ENCODE measurements around the gene C22orf23.

C22orf23 gene

GRCh38 chr22:37905534-37906363 lies 47.7 kb downstream of the C22orf23 start, which contains the start of gene MICALL1:
TSS of gene MICALL1 (plus strand) at chr22:37906297. CDS start at chr22:37906423, 126 bp downstream.
- DNase-seq (ENCODE audit: low spot score), result peak; percentile 67
- FAIRE-seq, result no peak

DNA sequence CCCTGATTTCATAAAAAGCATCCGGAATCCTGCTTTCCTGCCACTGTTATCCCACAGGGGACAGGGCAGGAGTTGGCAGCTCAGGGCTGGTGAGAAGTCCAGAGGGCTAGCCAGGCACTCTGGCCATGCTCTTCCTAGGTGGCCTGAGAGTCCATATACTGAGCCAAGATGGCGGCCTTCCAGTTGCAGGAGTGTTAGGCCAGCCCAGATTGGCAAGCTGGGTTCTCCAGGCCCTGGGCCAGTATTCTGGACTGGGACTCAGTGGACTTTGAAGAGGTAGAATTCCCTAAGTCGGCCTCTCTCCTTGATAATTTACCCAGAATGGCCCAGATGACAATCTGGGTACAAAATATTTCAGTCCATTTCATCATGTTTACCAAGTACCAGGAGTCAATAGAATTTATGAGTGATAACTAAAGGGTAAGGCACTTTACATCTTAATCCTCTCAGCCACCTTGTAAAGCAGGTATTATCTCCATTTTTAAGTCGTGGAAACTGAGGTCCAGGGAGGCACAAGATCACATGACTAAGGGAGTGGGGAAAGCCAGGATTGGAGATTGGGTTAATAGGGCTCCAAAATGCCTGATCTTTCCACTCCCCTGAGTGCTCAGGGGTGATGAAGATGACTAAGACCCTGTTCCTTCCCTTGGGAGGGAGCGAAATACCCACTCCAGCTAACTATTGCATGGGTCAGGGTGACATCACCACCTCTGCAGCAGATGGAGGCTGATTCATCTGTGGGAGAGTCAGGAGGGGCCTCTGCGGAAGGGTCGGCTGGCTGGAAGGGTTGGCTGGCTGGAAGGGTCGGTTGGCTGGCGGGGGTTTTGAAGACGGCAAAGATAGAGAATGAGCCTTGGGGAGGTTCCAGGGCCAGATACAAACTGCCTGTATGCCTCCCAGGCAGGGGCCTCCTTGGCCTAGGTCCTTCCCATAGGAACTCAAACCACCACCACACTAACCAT lies 48.5 kb downstream of the C22orf23 start:
- peak; percentile 94 for DNase-seq (ENCODE audit: low spot score)
- FAIRE-seq, result peak; percentile 92

DNA sequence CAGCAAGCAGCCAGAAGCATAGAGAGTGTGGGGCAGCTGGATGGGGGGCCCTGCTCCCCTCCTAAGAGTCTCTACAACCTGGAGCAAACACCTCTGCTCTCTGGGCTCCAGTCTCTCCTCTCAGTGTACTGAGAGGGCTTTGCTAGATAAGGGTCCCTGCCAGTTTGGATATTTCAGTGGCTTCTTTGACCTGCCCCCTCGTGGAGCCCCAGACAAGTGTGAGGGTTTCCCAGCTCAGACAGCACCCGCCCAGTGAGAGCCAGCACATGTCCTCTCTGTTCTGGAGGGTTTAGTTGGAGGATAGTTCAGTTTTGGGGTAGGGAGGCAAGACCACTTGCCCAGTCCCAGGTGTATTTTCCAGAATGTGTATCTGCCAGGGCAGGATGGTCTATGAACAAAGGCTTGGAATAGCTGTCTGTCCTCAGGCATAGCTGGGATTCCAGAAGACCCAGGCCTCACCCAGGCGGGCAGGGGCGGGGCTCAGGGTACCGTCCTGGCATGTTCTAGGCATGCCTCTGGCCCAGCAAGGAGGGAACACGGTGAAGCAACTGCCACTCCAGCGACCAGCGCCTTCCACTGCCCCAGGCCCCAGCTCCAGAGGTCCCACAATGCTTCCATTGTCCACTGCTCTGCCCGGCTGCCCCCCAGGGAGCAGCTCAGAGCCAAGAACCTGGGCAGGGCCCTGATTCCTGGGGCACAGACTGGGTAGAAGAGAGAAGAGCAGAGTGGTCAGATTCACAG lies 54.8 kb downstream of the C22orf23 start:
- DNase-seq (ENCODE audit: low spot score) (no peak), FAIRE-seq (no peak)

DNA sequence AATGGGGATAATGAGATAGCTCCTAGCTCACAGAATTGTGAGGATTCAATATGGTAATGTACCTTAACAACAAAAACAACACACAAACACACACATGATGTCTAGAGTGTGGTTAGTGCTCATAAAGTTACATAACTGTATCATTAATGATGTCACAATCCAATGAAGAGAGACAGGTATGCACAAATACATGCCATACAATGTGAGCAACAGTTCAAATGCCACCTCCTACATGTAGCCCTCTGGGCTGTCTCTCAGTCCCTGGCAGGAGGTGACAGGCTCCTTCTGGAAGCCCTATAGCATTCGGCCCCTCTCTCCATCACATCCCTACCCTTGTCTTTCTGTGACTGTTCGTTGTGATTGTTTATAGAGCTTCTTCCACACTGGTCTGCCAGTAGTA lies 55.6 kb downstream of the C22orf23 start:
- no peak for DNase-seq (ENCODE audit: low spot score)
- no peak for FAIRE-seq

GRCh38 chr22:37896939-37897338 lies 56.5 kb downstream of the C22orf23 start:
- DNase-seq (ENCODE audit: low spot score), result no peak

DNA sequence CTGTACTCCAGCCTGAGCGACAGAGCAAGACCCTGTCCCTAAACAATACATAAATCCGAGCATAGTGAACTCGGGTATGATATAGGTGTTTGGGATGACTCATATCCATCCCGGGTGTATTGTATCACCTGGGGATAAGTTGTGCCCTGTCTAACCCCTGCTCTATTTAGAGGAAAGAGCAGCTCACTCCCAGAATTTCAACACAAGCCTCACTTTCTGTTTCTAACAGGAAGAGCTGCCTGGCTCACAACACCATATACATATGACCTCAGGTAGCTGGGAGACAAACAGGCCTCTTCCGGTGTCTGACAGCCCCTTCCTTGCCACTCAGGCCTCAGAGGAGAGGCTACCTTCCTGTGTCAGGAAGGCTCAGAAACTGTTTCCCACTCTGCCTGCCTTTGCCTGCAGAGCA lies 57.2 kb downstream of the C22orf23 start:
- DNase-seq (ENCODE audit: low spot score) (no peak), FAIRE-seq (no peak)

More at GRCh38 chr22:37896939-37897338, 56.5 kb downstream of the C22orf23 start:
- no peak for FAIRE-seq

- DNase-seq (ENCODE audit: low spot score) (no peak), FAIRE-seq (no peak)
Observed at GRCh38 chr22:37894939-37895670, 58.3 kb downstream of the C22orf23 start.

GRCh38 chr22:37893583-37893983 lies 59.8 kb downstream of the C22orf23 start:
- no peak for DNase-seq (ENCODE audit: low spot score)
- FAIRE-seq, result no peak

Measured in RCC 7860 (cell line).